NCI-H2029 treated with DMSO at 0.1 percent for 48 hours (cell line): ENCODE data around the gene SOCS6.
"Not testable (repeated sequence)": the region's sequence is repeated elsewhere in the genome, so short reads cannot be mapped to it uniquely, and the experiment has no call there.

Experiments
- DNase-seq: peaks from one replicate; lab custom pipeline; 2025; lab: John Stamatoyannopoulos, UW

SOCS6 gene

DNA sequence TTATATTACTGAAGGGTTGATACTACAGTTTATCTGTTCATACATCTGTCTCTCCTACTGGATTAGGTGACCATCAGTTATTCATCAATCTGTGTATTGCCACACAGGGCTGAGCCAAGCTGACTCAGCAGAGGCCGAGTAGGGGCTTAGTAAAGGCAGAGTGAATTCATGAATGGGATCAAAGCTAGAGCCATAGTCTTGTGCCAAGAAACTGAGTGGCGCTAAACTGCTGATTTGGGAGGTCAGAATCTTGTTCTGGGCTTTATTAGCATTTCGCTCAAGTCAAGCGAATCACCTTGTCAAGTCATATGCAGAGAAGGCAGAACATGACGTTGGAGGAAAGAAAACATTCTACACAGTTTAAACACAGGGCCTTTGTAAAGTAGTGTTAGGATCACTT lies 34.1 kb downstream of the SOCS6 start:
- no peak for DNase-seq

DNA sequence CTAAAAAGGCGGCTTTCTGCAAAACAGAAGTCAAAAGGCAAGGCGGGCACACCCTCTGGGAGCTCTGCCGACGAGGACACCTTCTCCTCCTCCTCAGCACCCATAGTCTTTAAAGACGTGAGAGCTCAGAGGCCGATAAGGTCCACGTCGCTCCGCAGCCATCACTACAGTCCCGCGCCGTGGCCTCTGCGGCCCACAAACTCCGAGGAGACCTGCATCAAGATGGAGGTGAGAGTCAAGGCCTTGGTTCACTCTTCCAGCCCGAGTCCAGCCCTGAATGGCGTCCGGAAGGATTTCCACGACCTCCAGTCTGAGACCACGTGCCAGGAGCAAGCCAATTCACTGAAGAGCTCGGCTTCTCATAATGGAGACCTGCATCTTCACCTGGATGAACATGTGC lies 36.1 kb downstream of the SOCS6 start:
- DNase-seq: no peak

DNA sequence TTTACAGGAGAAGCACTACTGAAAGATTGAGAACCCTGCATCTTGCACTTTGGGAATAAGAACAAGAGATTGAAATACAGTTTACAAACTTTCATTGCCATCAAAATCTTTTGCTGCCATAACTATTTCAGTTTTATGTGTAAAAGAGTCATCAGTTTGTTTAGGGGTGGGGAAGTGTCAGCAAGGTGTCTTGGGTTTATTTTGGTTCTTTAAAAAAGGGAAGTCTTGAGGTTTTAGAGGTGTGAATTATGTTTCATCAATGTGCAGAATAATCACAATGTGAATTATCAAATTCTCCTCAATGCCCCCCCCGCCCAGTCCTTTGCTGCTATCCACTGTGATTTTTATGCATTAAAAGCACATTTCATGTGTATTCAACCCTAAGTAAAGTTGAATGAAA lies 37.4 kb downstream of the SOCS6 start:
- DNase-seq: no peak

DNA sequence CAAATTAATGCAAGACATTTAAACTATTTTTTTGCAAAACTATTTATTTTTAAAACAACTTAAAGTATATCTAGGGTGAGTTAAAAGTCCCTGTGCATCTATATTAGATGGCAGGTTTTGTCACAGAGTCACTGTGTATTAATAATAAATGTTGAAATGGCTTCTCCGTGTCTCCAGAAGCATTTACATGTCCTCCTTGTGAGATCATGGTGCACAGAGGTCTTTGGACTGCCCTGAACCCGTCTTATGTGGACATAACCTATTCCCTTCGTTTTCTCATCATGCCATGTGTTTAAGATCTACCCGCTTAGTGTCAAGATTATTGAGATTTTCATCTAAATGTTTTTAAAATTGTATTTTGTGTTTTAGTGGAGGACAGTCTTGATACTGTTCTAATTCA lies 39.3 kb downstream of the SOCS6 start:
- no peak for DNase-seq

DNA sequence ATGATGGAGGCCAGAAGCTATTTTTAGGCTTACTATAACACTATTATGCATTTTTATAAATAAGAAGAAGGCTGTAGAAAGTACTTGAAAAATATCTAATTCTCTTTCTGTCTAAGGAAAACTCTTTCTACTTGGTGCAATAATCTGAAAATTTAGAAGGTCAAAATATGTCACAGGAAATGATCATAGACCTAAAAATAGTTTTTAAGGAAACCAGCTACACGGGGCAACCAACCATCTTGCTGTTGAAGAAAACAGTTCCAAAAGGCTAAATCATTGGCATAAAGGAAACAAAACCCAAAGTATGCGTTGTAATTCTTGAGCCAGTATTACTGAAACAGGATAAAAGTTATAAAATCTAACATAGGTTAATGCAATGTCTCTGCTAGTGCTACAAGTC lies 40.2 kb downstream of the SOCS6 start:
- DNase-seq: no peak

DNA sequence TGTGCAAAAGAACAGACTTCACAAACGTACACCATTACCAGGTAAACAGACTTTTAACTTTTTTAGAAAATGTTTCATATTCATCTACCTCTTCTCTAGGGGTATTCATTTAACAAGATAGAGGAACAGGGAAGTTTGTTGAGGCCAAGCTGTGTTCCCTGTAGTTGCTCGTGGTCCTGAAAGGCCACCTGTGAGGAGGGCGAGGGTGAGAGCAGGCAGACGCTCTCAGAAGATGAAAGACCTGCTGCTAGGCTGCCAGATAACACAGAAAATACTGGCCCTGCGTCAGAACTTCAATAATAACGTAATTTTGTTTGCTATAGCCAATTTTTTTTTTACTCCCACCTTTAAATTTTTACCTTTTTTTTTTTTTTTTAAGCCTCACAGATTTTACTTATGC lies 42.0 kb downstream of the SOCS6 start:
- no peak for DNase-seq

DNA sequence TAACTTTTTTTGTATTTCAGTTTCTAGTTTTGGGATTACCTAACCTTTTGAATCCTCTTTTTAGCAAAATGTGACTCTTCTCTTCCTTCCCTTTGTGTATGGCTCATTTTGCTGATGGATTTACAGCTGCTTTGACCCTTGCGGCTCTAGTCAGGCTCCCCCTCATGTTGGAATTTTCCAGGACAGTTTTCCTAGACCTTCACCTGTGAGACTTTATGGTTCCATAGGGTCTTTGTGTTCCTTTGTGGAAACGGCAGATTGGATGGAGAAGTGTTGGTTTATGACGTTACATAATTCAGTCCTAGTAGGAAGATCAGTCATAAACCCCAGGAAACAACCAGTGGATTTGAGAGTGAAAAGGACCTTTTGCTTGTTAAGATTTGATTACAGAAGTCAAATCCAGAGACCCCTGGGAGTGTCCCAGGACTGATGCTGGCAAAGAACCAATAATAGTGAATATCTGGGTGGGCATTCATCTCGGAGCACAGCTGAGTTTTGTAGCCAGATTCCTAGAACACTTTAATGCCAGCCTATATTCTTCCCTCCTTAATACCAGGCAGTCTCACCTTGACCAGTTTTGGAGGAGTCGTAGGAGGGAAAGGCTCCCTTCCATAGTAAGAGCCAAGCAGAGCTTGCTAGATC lies 42.7 kb downstream of the SOCS6 start:
- DNase-seq: no peak

DNA sequence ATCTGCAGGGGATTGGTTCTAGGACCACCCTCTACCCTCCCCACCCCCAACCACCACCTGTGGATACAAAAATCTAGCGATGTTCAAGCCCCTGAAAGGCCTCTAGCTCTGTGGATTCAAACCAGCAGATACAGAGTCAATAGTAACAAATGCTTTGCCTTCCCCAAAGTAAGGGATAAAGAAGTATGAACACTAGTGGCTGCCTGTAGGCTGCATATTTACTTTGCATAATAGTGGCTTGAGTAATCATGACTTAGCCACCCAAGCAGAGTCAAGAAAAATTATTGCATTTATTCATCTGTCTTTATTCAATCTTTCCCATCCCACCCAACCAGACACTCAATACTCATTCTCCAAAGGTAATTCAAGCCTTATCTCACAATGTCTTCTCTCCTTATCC lies 43.8 kb downstream of the SOCS6 start:
- no peak for DNase-seq

DNA sequence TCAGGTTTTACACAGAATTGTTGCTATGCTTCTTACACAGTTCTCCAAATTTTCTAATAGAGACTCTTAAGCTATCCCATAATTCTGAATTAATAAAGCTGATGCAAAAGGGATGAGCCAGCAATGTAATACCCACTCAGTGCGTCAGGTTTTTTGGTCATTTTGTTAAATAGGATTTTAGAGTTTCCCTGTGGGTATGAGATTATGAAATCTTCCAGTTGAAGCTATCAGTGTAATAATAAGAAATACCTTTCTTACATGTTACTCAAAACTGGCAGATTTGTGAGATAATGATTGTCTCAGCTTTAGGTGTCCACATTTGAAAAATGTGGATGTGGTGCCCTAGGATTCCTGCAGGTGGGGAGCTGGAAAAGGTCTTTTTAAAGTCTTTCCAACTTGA lies 44.5 kb downstream of the SOCS6 start:
- DNase-seq: no peak

DNA sequence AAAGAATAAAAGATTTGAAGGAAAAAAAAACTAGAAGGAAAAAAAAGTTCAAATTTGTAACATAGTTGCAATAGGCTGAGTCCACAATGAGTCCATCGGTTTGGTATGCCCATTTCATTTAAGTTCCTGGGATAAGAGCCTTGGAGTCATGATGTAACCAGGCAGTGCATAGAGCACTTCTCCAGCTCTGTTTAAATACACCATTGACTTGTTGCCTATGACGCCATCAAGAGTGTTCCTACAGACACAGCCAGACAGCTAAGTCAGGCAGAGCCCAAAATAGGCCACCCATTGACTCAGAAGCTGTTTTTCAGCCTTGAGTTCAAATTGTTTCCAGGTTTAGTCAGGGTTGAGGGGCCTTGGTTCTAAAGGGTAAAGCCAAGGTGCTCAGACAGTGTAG lies 44.9 kb downstream of the SOCS6 start:
- no peak for DNase-seq

DNA sequence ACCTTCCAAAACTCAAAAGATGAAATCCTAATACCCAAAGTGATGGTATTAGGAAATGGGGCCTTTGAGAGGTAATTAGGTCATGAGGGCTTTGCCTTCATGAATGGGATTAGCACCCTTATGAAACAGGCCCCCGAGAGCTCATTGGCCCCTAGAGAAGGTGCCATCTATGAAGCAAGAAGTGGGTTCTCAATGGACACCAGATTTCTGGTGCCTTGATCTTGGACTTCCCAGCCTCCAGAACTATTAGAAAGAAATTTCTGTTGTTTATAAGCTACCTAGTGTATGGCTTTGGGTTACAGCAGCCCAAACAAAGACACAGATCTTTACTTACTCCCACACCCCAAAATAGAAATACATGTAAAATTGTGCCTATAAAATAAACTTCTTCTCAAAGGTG lies 45.4 kb downstream of the SOCS6 start:
- no peak for DNase-seq

DNA sequence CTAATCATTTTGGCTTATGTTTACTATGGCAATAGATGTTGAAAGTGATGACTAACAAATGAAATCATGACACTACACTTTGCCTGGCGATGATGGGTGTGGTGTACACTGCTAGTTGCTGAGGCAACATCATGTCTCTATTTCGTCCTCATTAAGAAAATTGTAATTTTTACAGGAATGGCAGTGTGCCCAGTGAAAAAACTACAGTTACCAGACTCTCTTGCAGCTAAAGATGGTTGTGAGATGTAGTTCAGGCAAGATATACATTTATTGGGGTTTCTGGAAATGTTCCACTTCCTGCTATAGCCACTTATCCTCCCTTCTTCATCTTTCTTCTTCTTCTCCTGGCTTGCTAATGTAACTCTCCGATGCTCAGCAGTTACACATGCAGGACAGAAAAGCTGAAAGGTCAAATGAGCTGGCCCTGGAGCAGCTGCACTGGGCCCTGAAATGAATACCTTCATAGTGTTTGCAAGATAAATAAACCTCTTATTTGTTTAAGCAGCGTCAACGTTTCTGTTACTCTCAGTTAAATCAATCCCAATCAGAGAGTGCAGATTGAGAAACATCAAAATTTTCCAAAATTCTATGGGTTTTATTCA lies 46.0 kb downstream of the SOCS6 start:
- DNase-seq: no peak

DNA sequence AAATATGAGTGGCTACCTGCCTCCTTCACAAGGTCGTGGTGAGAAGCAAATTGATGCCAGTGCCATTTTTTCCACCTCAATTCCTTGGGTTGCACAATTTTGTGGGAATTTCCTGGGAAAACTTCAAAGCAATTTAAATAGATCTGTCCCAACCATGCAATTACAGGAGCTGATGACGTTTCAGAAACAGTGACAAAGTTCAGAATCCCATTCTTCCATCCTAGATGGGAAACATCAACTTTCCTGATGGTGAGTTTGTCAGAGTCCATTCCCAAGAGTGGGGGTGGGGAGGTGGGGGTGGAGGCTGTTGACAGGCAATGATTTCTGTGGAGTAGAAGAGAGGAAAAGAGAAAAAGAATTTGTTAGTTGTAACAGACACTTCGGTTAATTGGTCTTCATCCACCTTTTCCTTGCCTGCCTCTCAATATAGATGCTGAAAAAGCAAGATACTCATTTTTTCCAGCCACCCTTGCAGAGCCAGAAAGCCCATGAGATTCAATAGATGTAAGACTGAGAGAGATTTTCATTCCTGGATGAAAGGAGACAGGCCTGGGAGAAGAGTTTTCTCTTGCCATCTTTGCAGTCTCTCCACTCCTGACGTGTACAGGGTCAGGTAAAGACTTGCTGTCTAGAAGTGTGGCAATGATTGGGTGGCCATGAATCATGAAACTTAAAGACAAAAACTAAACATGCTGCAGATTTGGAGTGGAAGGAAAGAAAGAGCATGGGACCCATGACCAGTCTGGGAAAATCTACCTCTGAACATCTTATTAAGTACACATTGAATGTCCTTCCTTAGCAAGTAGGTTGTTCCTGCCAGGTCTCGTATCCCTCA lies 47.3 kb downstream of the SOCS6 start:
- no peak for DNase-seq

DNA sequence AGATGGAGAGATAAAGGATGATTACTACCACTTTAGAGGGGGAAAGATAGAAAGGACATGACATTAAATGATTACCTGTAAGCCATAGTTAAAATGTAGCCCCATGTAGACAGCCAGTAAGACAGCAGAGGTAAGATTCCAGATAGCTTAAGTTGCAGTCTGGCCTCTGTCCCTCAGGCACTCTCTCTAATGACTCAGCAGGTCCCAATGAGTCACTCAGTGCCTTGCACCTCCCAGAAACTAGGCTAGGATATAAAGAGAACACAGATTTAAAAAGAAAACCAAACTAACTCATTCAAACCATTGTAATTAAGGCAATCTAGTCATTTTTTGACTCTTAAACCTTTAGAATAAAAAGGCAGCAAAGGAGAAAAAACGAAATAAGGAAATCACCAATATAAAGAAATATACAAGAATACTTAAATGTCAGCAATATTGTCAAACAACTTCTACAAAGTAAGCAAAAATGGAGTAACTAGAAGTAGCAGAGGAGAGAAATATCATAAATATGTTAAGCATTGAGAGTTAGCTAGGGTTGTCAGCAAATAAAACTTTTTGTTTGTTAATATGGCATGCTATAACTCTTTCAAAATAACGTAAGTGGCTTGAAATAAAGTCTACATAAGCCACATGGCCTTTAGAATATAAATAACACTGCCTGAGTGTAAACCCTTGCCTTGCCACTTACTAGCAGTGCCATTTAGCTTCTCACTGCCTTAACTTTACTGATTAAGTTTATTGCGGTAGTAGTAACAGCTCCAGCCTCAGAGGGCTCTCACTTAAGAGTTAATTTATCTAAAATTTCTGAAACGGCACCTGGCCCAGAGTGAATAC lies 48.5 kb downstream of the SOCS6 start:
- no peak for DNase-seq

DNA sequence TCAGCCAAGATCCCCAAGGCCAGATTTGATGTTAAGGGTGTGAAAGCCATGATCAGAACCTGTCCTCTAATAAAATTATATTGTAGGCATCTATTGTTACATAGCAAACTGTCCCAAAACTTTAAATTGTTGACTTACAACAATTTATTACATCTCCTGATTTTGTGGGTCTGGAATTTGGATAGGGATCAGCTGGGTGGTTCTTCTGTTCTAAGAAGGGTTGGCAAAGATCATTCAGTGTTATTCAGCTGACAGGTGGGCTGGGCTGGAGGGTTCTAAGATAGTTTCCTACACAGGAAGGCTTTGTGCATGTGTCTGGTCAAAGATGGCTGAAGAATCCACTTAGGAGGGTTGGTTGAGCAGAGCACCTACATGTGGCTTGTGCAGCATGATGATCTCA lies 50.0 kb downstream of the SOCS6 start:
- DNase-seq: no peak

DNA sequence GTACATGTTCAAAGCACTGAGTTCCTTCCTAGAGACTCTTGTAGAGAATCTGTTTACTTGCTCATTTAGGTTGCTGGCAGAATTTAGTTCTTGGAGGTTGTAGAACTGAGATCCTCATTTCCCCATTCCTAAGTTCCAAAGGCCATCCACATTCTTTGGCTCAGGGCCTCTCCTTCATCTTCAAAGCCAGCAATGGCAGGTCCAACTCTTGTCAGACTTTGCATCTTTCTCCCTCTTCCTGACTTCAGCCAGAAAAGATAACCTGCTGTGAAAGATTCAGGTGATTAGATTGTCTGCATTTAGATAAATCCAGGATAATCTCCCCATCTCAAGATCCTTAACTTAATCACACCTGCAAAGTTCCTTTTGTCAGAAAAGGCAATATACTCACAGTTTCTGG lies 51.1 kb downstream of the SOCS6 start:
- no peak for DNase-seq

DNA sequence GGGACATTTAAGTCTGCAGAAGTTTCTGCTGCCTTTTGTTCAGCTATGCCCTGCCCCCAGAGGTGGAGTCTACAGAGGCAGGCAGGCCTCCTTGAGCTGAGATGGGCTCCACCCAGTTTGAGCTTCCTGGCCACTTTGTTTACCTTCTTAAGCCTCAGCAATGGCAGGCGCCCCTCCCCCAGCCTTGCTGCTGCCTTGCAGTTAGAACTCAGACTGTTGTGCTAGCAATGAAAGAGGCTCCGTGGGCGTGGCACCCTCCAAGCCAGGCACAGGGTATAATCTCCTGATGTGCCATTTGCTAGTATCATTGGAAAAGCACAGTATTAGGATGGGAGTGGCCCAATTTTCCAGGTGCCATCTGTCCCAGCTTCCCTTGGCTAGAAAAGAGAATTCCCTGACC lies 59.6 kb downstream of the SOCS6 start:
- not testable (repeated sequence) for DNase-seq

DNA sequence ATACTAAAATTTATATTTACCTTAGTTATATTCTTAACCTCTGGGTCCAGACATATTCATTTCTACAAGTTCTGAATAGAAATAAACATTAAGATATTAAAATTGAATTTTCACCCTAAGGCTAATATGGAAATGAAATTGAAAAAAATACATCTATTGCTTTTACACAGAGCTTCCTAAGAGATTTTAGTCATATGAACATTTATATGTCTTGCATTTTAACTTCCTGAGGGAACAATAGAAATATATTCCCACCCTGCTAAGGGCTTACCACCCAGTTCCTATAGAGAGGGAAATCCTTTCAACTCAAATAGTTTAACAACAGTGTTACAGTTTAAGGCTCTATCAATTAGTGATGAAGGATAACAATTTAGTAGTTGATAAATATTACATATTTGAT lies 60.5 kb downstream of the SOCS6 start:
- no peak for DNase-seq

DNA sequence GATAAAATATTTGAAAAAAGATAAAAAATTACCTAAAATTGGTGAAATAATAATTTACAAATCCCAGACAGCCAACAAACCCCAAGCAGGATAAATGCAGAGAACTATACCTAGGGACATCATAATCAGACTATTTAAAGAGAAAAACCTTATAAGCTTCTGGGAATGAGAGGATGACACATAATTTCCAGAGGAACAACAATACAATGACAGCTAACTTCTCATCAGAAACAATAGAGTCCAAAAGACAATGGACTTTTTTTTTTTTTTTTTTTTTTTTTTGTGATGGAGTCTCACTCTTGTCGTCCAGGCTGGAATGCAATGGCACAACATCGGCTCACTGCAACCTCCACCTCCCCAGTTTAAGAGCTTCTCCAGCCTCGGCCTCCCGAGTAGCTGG lies 65.2 kb downstream of the SOCS6 start:
- DNase-seq: no peak

DNA sequence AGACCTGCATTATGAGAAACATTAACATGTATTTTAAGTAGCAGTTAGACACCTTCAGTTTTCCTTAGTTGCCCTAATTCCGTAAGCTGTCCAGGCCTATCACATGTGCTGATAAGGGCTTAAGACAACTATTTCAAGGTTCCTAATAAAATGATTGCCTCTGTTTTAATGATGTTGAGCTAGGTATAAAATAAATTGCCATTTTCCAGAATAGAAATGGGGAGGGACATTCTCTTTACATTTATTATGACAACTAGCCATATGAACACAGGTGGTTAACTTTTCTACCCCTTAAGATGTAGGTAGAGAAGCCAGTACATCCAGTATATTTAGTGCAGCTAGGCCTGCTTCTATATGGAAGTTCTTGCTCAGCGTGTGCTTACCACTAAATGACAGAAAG lies 65.9 kb downstream of the SOCS6 start:
- no peak for DNase-seq

DNA sequence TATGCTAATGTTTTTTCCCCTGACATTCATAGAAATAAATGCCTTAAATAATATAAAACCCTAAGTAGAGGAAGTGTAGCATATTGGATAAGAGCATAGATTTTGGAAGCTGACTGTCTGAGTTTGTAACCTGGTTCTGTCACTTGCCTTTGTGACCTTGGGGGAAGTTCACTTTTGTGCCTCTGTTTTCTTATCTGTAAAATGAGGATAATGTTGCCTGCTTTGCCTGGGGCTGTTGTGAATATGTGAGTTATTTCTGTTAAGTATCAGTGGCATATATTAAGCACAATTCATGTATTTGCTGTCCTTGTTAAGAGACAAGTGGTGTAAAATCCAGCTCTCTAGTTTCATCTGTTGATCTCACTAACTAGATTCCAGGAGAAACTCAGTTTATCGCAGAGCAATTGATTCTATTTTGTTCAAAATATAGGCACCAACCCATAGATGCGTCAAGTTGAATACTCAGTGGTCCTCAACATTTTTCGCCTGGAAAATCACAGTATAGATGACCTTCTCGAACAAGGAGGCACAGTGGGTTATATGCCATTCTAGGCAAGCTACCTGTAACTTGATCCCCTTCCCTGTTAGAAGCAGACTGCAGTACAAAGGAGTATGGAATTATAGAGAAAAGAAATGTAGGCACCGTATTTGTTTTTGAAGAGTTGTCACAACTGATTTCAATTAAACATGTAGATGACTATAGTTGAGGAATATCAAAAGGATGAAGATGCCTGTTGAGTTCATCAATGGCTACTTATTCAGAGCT lies 67.0 kb downstream of the SOCS6 start:
- DNase-seq: no peak

DNA sequence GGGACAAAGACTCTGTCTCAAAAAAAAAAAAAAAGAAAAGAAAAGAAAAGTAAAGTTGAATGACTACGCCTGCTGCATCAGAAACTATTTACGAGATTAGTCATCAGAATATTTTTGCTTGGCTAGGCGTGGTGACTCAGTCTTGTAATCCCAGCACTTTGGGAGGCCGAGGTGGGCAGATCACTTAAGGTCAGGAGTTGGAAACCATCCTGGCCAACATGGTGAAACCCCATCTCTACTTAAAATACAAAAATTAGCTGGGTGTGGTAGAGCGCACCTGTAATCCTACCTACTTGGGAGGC lies 69.2 kb downstream of the SOCS6 start:
- not testable (repeated sequence) for DNase-seq
